A549 (cell line): Measurements from ENCODE around the gene DSG2. TPM values are rescaled to one million over a fixed set of nuclear protein-coding genes. Genes with fewer than 3 reads are reported as not detected.

Experiments
- ATAC-seq, 2 experiments: fragments of 200-7000 bp in 1 of 2; fragments of >200 bp in 1 of 2; cut with Nextera tagmentation in 1 of 2; cut with Tn5 transposase in 1 of 2; 3 replicates each; pipeline versions ENCODE4 v1.8.0 to v1.9.1; 2018 to 2020; ENCODE audit warnings: mild to moderate bottlenecking in 1 of 2, moderate library complexity in 1 of 2
- CTCF ChIA-PET: fragments of 300-600 bp; sonication (Branson Sonifier 250); formaldehyde crosslinking; extraction: SDS; loops from one replicate; lab custom pipeline; 2021; ENCODE audit warnings: antibody characterized with exemption, inconsistent platforms; lab: Yijun Ruan, JAX
- POLR2A ChIA-PET: fragments of 350-600 bp; formaldehyde crosslinking; extraction: SDS; loops from one replicate; lab custom pipeline; 2021; ENCODE audit warnings: antibody characterized with exemption, inconsistent platforms; lab: Yijun Ruan, JAX
- DNase-seq, 2 experiments: peaks; one replicate each; pipeline versions ENCODE4 v3.0.0 to v3.0.0-alpha.2; 2011 to 2016; ENCODE audit warnings: low read depth in 1 of 2, low spot score in 1 of 2
- FAIRE-seq: peaks from 2 replicates; lab custom pipeline; 2011; peaks lifted over from hg19 to GRCh38; lab: Jason Lieb, UNC
- H3K27ac ChIP-seq, 2 experiments: fragments of >200 bp; sonication (Bioruptor Twin); formaldehyde crosslinking; 3 replicates each; pipeline ENCODE4 v1.5.1; 2016 to 2017
- H3K4me1 ChIP-seq: fragments of >200 bp; sonication (Bioruptor Twin); formaldehyde crosslinking; 3 replicates; pipeline ENCODE4 v1.6.1; 2016
- H3K4me2 ChIP-seq: fragments of >200 bp; sonication (Bioruptor Twin); formaldehyde crosslinking; 3 replicates; pipeline ENCODE4 v1.6.1; 2016
- H3K4me3 ChIP-seq: fragments of >200 bp; sonication (Bioruptor Twin); formaldehyde crosslinking; 3 replicates; pipeline ENCODE4 v1.5.1; 2016
- H3K9me3 ChIP-seq: fragments of >200 bp; sonication (Bioruptor Twin); formaldehyde crosslinking; 3 replicates; pipeline ENCODE4 v1.6.1; 2016
- CBX2 ChIP-seq: fragments of 200-600 bp; sonication (generic); IDR thresholded peaks from 2 replicates; pipeline ENCODE4 v1.6.1; 2016; ENCODE audit warnings: low read depth, mild to moderate bottlenecking, borderline replicate concordance
- CBX8 ChIP-seq: fragments of 200-600 bp; sonication (generic); IDR thresholded peaks from 2 replicates; pipeline ENCODE4 v1.6.1; 2016
- CHD2 ChIP-seq: fragments of 150-350 bp; IDR thresholded peaks from 2 replicates; pipeline ENCODE4 v1.6.1; 2014; ENCODE audit warnings: low read length; ENCODE audit not compliant: partially characterized antibody
- CHD4 ChIP-seq: fragments of 200-600 bp; sonication (generic); IDR thresholded peaks from 2 replicates; pipeline ENCODE4 v1.6.1; 2016; ENCODE audit warnings: antibody characterized with exemption, mild to moderate bottlenecking, borderline replicate concordance
- CTCF ChIP-seq: fragments of >200 bp; sonication (Bioruptor Twin); formaldehyde crosslinking; IDR thresholded peaks from 3 replicates; pipeline ENCODE4 v1.5.1; 2016
- EHMT2 ChIP-seq: fragments of 200-600 bp; sonication (generic); IDR thresholded peaks from 2 replicates; pipeline ENCODE4 v1.6.1; 2016; ENCODE audit warnings: antibody characterized with exemption, low read depth, mild to moderate bottlenecking, moderate library complexity
- FOSL2 ChIP-seq, 2 experiments: fragments of 450-650 bp in 1 of 2; fragments of >200 bp in 1 of 2; sonication (Bioruptor Twin) in 1 of 2; formaldehyde crosslinking; IDR thresholded peaks; 2 replicates each; pipeline versions ENCODE4 v1.5.0 to v1.6.1; 2016 to 2020; ENCODE audit warnings: mild to moderate bottlenecking in 1 of 2, moderate library complexity in 1 of 2
- HDAC2 ChIP-seq: fragments of 200-600 bp; sonication (generic); IDR thresholded peaks from 2 replicates; pipeline ENCODE4 v1.6.1; 2016
- HES2 ChIP-seq: fragments of >200 bp; sonication (Bioruptor Twin); formaldehyde crosslinking; IDR thresholded peaks from 2 replicates; pipeline ENCODE4 v1.6.1; 2016
- HOXB13 ChIP-seq: fragments of 250-450 bp; sonication (Bioruptor Pico); IDR thresholded peaks from 2 replicates; pipeline ENCODE4 v1.5.0; 2020; ENCODE audit warnings: low read depth, mild to moderate bottlenecking, moderate library complexity
- JUN ChIP-seq, 2 experiments: fragments of >200 bp; sonication (Bioruptor Twin); formaldehyde crosslinking; IDR thresholded peaks; 2 replicates in 1 of 2; 3 replicates in 1 of 2; pipeline ENCODE4 v1.6.1; 2016 to 2017
- KDM1A ChIP-seq: fragments of 200-600 bp; sonication (generic); IDR thresholded peaks from 2 replicates; pipeline ENCODE4 v1.6.1; 2016; ENCODE audit warnings: low read depth, mild to moderate bottlenecking
- MAX ChIP-seq: IDR thresholded peaks from 2 replicates; pipeline ENCODE4 v1.6.1; 2012
- NPAS2 ChIP-seq: fragments of 250-450 bp; sonication (Bioruptor Pico); IDR thresholded peaks from 2 replicates; pipeline ENCODE4 v1.8.0; 2022; ENCODE audit warnings: mild to moderate bottlenecking, moderate library complexity, borderline replicate concordance
- PHF8 ChIP-seq: fragments of 200-600 bp; sonication (generic); IDR thresholded peaks from 2 replicates; pipeline ENCODE4 v1.6.1; 2016; ENCODE audit warnings: low read depth, mild to moderate bottlenecking, antibody characterized with exemption, moderate library complexity, borderline replicate concordance
- POLR2A ChIP-seq: IDR thresholded peaks from 2 replicates; pipeline ENCODE4 v1.6.1; 2012; ENCODE audit warnings: mild to moderate bottlenecking, low read length
- REST ChIP-seq: fragments of 200-600 bp; sonication (generic); IDR thresholded peaks from 2 replicates; pipeline ENCODE4 v1.6.1; 2016; ENCODE audit warnings: antibody characterized with exemption, mild to moderate bottlenecking, moderate library complexity
- RNF2 ChIP-seq: fragments of 200-600 bp; sonication (generic); IDR thresholded peaks from 2 replicates; pipeline ENCODE4 v1.6.1; 2016; ENCODE audit warnings: low read depth, mild to moderate bottlenecking, antibody characterized with exemption, moderate library complexity, borderline replicate concordance
- TFCP2L1 ChIP-seq: fragments of 250-450 bp; sonication (Bioruptor Pico); IDR thresholded peaks from 2 replicates; pipeline ENCODE4 v1.5.0; 2021; ENCODE audit warnings: mild to moderate bottlenecking
- TP53 ChIP-seq: fragments of 250-450 bp; sonication (Bioruptor Pico); IDR thresholded peaks from 2 replicates; pipeline ENCODE4 v1.5.0; 2021; ENCODE audit warnings: mild to moderate bottlenecking, moderate library complexity
- ZC3H11A ChIP-seq: fragments of 450-650 bp; IDR thresholded peaks from 2 replicates; pipeline ENCODE4 v1.6.1; 2014; ENCODE audit warnings: antibody characterized with exemption, mild to moderate bottlenecking
- WGBS: methylation state at CpG from one replicate; pipeline ENCODE4 v1.1.6; 2017; ENCODE audit errors: missing lambda C conversion rate; 5-methylcytosine and 5-hydroxymethylcytosine counted together
- polyA plus RNA-seq, 4 experiments: library from polyadenylated mRNA; depleted of rRNA in 3 of 4; stranded (reverse); fragments of >200 nt; fragmentation: RNase III in 1 of 4; extraction: RNeasy Plus Mini Kit Qiagen cat#74134 plus additional on column Dnase treatment in 1 of 4; gene quantifications; 2 replicates in 3 of 4; 3 replicates in 1 of 4; pipeline ENCODE4 v1.2.3, GENCODE V29; 2011 to 2017

DSG2 gene
- polyA plus RNA-seq, 2 of the 4 experiments (the other 2 are of a cell fraction): 40.0 to 91.7 TPM

- no peak for TF ChIP-seq REST
- TF ChIP-seq CHD4: no peak
- no peak for TF ChIP-seq KDM1A
- TF ChIP-seq POLR2A: no peak
- no peak for TF ChIP-seq RNF2
- TF ChIP-seq CTCF: no peak
- TF ChIP-seq TP53 (CRISPR knock-in tag): no peak
- TF ChIP-seq, all 56 proteins: peak for 3
Measured at GRCh38 chr18:31512203-31512764, 14.3 kb downstream of the DSG2 start (continued).

- Histone ChIP-seq H3K4me1 (peaks cover 60% of the 10 kb centered on the region), H3K27ac (peak overlapping the region; percentile 71 to 90), H3K9me3 (no peaks in the 10 kb centered on the region), H3K4me2 (peak overlapping the region; percentile 69), H3K4me3 (no peak overlapping the region)
- WGBS: 10% methylated on average over 4 of the region's 4 CpGs
- CTCF ChIA-PET: interaction anchor here (0.9 to 3.1 kb wide), 3 partner anchors 13 to 89 kb away, joined by 3 to 16 read pairs (median 5); no protein-coding TSS in a partner anchor
- peak; percentile 79 to 81 for ATAC-seq
- DNase-seq: peak; percentile 32 to 67
- FAIRE-seq: no peak
- no peak for TF ChIP-seq FOSL2 (IDR thresholded peaks at IDR 0.05)
- peak; percentile 59 for TF ChIP-seq FOSL2 (CRISPR knock-in tag; IDR thresholded peaks at IDR 0.05)
- TF ChIP-seq MAX: peak; percentile 32; the same call in 1 of the 2 replicates
- no peak for TF ChIP-seq CHD2
- POLR2A ChIA-PET: no interaction called here
Measured at GRCh38 chr18:31513189-31513935, 15.4 kb downstream of the DSG2 start.

- ChIA-PET POLR2A (no interaction called here), CTCF (interaction anchor here (2.6 to 2.9 kb wide), 2 partner anchors 39 to 92 kb away, joined by 9 to 13 read pairs; no protein-coding TSS in a partner anchor)
- Histone ChIP-seq H3K4me3 (no peak overlapping the region), H3K4me1 (peaks cover 29% of the 10 kb centered on the region), H3K4me2 (no peak overlapping the region), H3K27ac (no peak overlapping the region), H3K9me3 (no peaks in the 10 kb centered on the region)
- no peak for TF ChIP-seq JUN (IDR thresholded peaks at IDR 0.05)
- TF ChIP-seq NPAS2 (CRISPR knock-in tag): no peak
- no peak for TF ChIP-seq TFCP2L1 (CRISPR knock-in tag)
- TF ChIP-seq MAX: no peak
- no peak for TF ChIP-seq CBX2
- no peak for TF ChIP-seq HES2
- no peak for TF ChIP-seq ZC3H11A
- no peak for TF ChIP-seq HDAC2
- TF ChIP-seq CBX8: no peak
- no peak for TF ChIP-seq HOXB13
- no peak for TF ChIP-seq PHF8
- TF ChIP-seq FOSL2 (IDR thresholded peaks at IDR 0.05): no peak
- TF ChIP-seq FOSL2 (CRISPR knock-in tag; IDR thresholded peaks at IDR 0.05): no peak
- no peak for TF ChIP-seq EHMT2
- ATAC-seq (no peak), FAIRE-seq (no peak), DNase-seq (no peak)
- WGBS: 93% methylated on average over 3 of the region's 3 CpGs
Measured at GRCh38 chr18:31516437-31516836, 18.5 kb downstream of the DSG2 start.
